GM21786 (cell line): ENCODE data around the gene APOBEC4.

Source experiments
- ATAC-seq: cut with Tn5 transposase; IDR thresholded peaks from one replicate; pipeline ENCODE4 v1.9.1; 2021; ENCODE audit not compliant: unreplicated experiment

APOBEC4 gene

DNA sequence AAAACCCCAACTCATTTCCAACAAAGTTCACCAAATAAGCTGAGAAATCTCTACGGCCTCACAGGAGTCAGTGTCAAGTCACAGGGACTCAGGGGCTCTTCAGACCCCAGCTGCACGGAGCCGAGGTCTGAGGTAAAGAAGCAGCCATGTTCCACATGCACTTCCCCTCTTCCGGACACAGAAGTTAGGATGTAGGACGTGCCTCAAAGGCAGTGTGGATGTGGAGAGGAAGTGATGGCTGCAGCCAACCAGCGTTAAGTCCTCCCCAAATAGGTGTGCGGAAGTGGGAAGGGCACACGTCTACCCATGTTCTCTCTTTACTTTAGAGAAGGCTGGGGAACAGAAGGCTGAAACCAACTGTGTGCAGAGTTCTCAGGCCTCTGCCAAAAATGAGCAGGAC, 48.3 kb downstream of the APOBEC4 start:
- ATAC-seq = no peak

DNA sequence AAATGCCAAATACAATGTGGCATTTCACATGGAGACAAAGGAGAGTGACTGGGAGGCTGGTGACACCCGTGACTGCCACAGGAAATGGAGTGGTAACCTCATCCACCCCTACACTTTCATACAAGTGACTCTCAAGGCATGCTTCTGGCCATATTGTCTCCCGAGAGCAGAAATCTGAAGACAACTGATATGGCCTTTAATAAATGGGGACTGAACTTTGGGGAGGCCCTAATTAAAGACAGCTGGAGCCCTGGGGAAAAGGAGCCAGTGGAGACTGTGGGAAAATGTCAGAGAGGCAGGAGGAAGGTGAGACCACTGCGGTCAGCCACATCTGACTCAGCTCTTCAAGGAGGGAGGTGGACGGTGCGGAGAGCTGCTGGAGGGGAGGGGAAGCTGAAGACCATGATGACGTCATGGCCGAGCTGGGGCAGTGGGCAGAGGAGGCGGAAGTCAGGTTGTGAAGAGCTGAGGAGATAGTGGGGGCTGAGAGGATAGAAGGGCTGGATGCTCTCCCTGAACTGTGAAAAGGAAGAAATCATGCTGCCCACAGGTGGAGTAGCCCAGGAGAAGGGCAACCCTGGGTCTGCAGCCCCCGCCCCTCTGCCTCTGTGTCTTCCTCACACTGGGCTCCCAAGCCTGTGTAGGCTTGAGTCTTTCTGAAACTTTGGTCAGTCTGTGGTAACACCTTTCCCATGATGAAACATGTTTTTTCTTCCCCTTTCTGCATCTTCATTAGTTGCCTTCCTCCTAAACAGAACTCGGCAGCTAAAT, 48.9 kb downstream of the APOBEC4 start:
- ATAC-seq = peak; percentile 30

DNA sequence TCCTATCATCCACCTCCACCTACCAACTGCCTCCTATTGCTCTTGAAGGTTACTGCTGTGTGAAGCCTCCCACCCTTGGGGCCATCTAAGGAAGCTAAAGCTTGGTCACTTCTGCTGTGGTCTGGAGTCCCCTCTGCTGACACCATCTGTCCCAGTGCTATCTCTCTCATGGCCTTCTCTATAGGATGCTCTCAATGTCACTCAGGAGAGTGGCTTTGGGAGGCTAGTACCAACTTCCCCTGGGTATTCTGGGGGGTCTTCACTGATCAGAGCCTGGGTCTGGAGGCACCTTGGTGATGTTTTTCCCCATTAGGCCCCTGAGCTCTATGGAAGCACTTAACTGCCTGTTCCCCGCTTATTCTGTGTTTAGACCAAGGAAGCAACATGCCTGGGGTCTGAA, 50.6 kb downstream of the APOBEC4 start:
- ATAC-seq = no peak

DNA sequence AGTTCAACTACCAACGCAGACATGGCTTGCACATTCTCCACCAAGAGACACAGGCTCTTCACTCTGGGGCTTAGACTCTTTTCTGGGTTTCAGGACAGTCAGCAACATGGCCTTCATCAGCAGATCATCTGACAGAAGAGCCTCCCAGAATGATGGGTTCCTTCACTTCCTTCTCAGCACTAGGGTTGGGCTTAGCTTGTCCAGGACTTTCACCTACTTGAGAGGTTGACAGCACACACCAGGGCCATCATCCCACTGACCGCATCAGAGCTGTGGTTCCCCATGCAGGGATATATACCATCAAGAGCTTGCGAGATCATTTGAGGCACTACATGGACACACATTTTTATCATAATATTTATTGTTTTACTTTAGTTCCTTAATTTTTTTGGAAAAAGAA, 52.5 kb downstream of the APOBEC4 start:
- ATAC-seq = no peak

DNA sequence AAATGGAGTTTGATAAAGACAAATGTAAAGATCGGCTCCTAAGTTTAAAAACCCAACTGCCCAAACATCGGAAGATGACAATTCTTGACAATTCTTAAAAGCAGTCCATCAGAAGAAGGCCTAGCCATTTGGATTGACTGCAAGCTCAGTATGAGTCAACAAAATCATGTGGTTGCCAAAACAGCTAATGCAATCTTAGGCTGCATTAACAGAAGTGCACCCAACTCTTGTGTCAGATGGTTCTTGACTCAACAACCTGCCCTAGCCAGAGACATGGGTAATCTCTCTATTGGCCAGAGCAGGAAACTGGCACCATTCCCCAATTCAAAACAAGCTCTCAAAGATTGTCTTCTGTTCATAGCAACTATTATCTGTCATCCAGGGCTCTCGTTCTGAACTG, 53.0 kb downstream of the APOBEC4 start:
- ATAC-seq = no peak

DNA sequence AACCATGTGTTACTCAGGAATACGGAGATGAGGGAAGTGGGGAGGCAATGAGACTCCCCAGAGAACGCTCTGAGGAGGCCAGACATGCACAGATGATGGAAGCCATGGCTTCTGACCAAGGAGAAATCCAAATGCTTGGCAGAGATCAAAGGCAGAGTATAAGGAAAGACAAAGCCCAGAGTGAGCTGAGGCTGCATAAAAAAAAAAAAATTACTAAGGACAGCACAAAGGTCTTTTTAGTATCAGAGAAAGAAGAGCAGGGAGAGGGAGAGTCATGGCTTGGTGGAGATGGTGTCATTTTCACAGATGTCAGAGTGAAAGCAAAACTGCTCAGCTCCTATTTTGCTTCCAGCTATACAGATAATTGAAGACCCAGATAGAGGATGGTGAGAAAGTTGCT, 54.7 kb downstream of the APOBEC4 start:
- peak; percentile 71 for ATAC-seq

DNA sequence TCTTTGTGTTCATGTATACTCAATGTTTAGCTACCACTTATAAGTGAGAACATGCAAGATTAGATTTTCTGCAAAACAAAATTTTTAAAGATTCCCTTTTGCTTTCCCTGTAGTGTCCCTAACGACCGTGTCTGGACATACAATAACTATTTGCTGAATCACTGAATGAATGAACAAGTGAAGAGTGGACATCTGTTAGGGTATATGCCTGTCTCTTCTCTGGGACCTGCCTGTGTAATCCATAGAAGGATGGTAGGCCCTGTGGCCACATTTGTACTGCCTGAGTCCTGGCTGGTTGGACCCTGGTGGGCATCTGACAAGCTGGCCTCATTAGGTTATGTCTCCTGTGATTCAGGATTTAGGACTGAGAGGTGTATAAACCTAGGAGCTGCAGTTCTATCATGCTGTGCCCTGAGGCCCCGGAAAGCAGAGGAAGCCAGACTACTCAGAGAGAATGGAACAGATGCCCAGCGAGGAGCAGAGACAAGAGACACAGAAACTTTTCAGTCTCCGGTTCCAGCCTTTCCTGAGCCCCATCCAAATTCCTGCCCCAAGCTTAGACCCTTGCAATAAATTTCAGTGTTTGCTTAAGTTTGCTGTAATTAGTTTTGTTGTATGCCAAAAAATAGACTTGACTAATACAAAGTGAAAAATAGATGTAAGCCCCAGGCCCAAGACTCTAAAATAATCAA, 55.3 kb downstream of the APOBEC4 start:
- no peak for ATAC-seq

DNA sequence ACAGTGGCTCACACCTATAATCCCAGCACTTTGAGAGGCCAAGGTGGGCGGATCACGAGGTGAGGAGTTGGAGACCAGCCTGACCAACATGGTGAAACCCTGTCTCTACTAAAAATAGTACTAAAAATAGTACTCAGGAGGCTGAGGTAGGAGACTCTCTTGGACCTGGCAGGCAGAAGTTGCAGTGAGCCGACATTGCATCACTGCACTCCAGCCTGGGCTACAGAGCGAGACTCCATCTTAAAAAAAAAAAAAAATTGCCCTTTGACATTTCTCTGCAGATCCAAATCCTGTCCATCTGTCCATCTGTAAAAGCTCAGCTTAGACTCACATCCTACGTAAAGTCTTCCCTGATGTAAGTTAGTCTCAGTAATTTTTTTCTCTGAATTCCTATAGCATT, 56.6 kb downstream of the APOBEC4 start:
- ATAC-seq = no peak
